ENCODE results near the gene INSC.

INSC gene

DNA sequence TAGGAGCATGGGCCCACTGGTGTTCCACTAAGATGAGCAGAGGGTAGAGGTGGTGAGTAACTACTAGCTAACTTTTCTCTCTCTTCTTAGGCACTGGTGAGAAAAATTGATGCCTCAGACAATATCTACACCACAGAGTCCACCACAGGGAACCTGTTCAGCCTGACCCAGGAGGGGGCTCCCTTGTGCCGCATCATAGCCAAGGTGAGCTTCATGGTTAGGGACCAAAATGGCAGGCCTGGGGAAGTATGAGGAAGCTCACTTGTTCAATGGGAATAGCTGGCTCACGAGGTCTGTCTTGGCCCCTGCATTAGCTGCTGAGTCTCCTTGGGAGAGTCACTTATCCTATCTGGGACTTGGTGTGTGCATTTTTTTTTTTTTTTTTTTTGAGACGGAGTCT lies 75.9 kb downstream of the INSC start:
- DNase-seq: no peak

GRCh38 chr11:15192005-15192556 lies 77.4 kb downstream of the INSC start:
- DNase-seq: no peak

DNA sequence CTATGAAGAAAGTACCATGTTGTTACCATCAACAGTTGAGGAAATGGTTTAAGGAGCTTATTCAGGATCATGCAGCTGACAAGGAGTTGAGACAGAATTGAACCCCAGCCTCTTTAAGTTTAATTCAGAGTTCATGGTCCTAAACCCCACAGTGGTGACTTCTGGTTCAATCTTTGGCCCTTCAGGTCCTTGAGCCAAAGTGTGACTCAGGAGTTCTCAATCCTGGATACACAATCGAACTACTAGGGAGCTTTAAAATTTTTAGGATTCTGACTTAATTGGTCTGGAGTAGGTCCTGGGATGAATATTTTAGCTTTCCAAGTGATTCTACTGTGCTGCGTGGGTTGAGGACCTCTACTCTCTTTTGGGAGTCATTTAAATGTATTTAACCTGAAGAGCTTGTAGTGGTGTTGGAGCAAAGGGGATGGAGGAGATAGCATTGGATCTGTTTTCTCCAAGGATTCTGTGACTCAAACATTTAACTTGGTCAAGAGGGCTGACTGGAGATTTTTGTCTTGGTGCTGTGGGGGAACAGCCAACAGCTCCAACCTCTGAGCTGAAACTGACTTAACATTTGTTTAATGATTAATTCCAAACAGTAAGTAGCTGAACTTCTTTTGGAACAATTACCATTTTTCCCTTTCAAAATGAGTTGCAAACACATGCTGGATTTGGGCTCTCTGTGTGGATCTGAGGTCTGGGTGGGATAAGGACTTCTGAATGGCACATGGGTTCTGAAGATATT lies 80.1 kb downstream of the INSC start:
- no peak for DNase-seq

DNA sequence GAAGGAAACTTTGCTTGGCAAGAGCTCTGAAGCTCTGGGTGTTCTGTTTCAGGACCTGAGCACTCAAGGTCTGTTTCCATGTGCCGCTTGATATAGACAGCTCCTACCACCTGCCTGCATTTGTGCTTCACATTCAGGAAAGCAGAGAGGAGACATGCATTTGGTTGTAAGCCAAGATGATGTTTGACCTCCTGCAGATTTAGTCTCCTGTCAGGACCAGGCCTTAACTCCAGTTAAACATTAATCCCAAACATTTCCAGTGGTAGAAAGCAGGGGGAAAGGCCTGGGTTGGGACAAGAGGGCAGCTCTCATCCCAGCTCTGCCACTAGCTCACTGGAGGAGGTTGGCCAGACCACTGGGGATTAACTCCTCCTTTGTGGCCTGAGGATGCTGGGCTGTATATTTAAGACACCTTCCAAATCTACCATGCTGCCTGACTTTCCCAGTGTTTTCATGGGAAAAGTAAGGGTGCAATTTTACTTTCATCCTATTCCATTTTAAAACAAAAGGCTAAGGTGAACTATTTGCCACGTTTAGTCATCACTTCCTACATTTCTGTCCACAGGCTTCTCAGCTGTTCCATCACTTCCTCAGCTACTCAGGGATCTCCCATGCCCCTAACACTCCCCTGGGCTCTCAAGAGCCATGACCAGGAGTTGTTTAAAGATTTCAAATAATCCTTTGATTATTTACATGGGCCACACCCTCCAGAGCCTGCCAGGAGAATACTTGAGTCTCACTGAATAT lies 80.9 kb downstream of the INSC start:
- no peak for DNase-seq

- DNase-seq: no peak
Observed at GRCh38 chr11:15196704-15197103, 82.0 kb downstream of the INSC start.

DNA sequence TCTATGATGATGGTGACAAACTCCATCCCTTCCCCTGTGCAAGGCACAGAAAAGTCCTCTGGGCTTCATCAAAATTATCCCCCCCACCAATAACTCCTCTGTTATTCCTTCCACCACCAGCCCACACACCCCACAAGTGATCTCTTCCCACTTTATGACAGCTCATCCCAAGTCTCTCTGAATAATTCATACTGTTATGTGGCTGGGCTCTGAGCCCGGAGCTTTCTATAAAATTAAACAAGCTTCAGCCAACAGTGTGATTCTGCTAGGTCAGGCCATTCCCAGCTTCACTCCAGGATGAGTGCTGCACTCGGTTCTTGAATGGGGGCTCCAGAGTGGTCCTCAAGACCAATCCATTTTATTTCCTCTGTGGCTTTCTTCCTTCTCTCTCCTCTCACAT lies 83.0 kb downstream of the INSC start:
- no peak for DNase-seq

DNA sequence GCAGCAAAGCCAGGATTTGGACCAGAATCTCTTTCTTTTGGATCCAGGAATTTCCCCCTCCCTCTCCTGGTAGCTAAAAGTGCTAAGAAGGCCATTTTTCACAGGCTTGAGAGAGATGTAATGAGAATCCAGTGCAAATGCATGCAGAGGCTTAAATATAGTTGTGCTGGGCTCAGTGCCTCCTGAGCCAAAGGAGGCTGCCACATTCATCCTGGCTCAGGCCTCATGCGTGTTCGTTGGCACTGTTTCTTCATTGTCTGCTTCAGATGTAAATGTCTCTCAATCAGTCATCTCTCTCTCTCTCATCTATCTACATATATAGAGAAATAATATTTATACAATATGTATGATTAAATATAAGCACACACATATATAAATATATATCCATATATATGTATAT lies 83.6 kb downstream of the INSC start:
- no peak for DNase-seq

- DNase-seq: no peak
Observed at GRCh38 chr11:15199693-15200092, 85.0 kb downstream of the INSC start.

DNA sequence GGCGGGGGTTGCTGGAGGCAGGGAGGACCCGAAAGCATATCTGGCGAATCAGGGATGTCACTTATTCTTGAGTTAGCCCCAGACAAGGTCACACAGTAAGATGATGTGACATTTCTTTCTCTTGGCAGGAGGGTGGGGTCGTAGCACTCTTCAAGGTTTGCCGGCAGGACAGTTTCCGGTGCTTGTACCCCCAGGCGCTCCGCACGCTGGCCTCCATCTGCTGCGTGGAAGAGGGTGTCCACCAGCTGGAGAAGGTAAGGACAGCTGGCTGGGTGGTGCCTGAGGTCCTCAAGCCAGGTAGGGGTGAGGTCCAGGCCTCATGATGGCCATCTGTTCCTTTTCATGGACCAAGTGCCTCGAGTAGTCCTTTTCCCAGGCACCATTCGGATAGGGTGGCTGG lies 86.0 kb downstream of the INSC start:
- DNase-seq: no peak

- no peak for DNase-seq
Observed at GRCh38 chr11:15201586-15201985, 86.9 kb downstream of the INSC start.

DNA sequence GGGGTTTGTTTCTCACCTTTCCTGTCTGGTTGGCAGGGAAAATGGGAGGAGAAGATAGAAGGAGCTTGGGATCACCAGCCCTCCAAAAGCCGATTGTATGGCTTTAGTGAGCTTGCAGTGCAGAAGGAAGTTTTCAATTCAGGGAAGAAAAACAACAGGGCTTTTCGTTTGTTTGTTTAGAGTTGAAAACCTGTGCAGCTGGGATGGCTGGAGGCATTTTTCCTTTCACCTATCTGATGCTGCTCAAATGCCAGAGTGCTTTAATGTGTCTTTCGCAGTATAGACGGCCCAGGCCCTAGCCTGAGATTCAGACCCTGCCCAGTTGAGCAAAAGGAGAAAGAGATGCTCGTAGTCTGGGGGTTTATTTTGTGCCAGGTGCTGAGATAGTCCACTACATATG lies 87.9 kb downstream of the INSC start:
- no peak for DNase-seq

- no peak for DNase-seq
Observed at GRCh38 chr11:15204711-15205110, 90.0 kb downstream of the INSC start.

- no peak for DNase-seq
Observed at GRCh38 chr11:15206791-15207190, 92.1 kb downstream of the INSC start.

GRCh38 chr11:15208378-15209222 lies 93.9 kb downstream of the INSC start:
- peak; percentile 83 for DNase-seq

- no peak for DNase-seq
Observed at GRCh38 chr11:15212876-15213275, 98.2 kb downstream of the INSC start.

DNA sequence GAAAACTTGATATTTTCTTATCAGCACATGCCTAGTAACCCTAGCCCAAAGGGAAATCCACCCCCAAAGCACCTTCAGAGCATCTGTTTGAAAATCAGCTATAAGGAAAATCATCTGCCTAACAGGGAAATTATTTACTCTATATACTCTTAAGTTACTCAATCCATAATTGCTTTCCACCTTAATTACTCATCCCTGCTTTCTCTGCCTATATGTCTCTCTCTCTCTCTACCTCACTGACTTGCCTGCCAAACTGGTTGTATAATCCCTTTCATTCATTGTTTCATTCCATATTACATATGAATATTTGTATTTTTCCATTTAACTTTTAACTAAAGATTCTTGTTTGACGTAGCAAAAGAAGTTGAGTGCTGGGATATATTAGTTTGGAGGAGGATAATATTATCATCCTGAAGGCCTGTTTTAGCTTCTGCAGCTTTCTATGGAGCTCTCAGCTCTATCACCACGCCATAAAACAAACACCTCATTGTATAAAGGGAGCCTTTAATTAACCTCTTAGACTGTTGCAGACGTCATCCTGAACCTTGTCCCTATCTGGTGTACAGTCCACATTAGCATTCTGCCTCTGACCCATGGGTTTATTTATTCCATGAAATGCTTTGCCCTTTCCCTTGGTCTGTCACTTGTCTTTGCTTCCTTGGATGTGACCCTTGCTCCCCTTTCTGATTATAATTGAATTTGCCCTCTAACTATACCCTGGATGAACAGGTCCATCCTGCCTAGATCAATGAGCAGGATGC lies 98.9 kb downstream of the INSC start:
- peak; percentile 13 for DNase-seq

GRCh38 chr11:15215005-15215404 lies 100.3 kb downstream of the INSC start:
- no peak for DNase-seq

DNA sequence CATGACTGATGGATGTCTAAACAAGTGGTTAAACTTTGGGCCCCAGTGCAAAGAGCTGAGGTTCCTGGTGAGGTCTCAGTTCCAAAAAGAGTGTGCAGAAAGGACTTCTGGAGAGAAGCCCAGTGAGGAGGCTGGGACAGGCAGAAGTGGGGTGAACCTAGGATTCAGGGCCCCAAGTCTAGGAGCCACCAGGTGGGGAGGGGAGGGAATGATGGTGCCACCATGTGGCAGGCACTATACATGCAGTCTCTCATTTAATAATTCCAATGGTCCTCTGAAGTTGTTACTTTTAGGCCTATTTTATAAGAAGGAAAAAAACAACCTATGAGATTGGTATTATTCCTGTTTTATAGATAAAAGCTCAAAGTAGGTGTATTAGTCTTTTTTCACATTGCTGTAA lies 102.0 kb downstream of the INSC start:
- no peak for DNase-seq

- no peak for DNase-seq
Observed at GRCh38 chr11:15217416-15217815, 102.7 kb downstream of the INSC start.

GRCh38 chr11:15222777-15223176 lies 108.1 kb downstream of the INSC start:
- no peak for DNase-seq

GRCh38 chr11:15223318-15223717 lies 108.6 kb downstream of the INSC start:
- no peak for DNase-seq

- no peak for DNase-seq
Observed at GRCh38 chr11:15224466-15224865, 109.7 kb downstream of the INSC start.

- DNase-seq: no peak
Observed at GRCh38 chr11:15227011-15227410, 112.3 kb downstream of the INSC start.

All from NCI-H1436 (cell line).